GM23338 (cell line): Measurements from ENCODE around the gene SLC37A1. TPM values are rescaled to one million over a fixed set of nuclear protein-coding genes. Genes with fewer than 3 reads are reported as not detected.

ENCODE experiments used
- ATAC-seq: fragments of 200-7000 bp; cut with Tn5 transposase; 3 replicates; pipeline ENCODE4 v1.9.1; 2020
- DNase-seq: peaks from one replicate; pipeline ENCODE4 v3.0.0-alpha.2; 2015; ENCODE audit warnings: low spot score
- H2AFZ ChIP-seq: fragments of 200-600 bp; sonication (generic); 2 replicates; pipeline ENCODE4 v1.8.0; 2016; ENCODE audit warnings: antibody characterized with exemption, mild to moderate bottlenecking, moderate library complexity
- H3F3A ChIP-seq: fragments of 200-600 bp; sonication (generic); replicated peaks from 2 replicates; pipeline ENCODE4 v1.8.0; 2017; ENCODE audit warnings: antibody characterized with exemption, mixed run types, low read depth
- H3K27ac ChIP-seq: fragments of 200-600 bp; sonication (generic); 2 replicates; pipeline ENCODE4 v1.6.1; 2016; ENCODE audit warnings: low read depth
- H3K27me3 ChIP-seq: fragments of 200-600 bp; sonication (generic); 2 replicates; pipeline ENCODE4 v1.8.0; 2016; ENCODE audit warnings: mild to moderate bottlenecking, mixed run types, moderate library complexity; ENCODE audit not compliant: insufficient read depth
- H3K36me3 ChIP-seq: fragments of 200-600 bp; sonication (generic); 2 replicates; pipeline ENCODE4 v1.8.0; 2016; ENCODE audit warnings: mild to moderate bottlenecking; ENCODE audit not compliant: insufficient read depth
- H3K4me1 ChIP-seq: fragments of 200-600 bp; sonication (generic); 2 replicates; pipeline ENCODE4 v1.8.0; 2016; ENCODE audit warnings: mild to moderate bottlenecking, moderate library complexity; ENCODE audit not compliant: insufficient read depth
- H3K4me2 ChIP-seq: fragments of 200-600 bp; sonication (generic); 2 replicates; pipeline ENCODE4 v1.7.1; 2017; ENCODE audit warnings: mixed run types
- H3K4me3 ChIP-seq: fragments of 200-600 bp; sonication (generic); 2 replicates; pipeline ENCODE4 v1.6.1; 2016; ENCODE audit warnings: mixed run types
- H3K79me2 ChIP-seq: fragments of 200-600 bp; sonication (generic); replicated peaks from 2 replicates; pipeline ENCODE4 v1.8.0; 2017; ENCODE audit warnings: mild to moderate bottlenecking; ENCODE audit not compliant: insufficient read depth
- H3K9me2 ChIP-seq: fragments of 200-600 bp; sonication (generic); 2 replicates; pipeline ENCODE4 v1.8.0; 2017; ENCODE audit not compliant: insufficient read depth
- H4K20me1 ChIP-seq: fragments of 200-600 bp; sonication (generic); replicated peaks from 2 replicates; pipeline ENCODE4 v1.8.0; 2017; ENCODE audit warnings: mild to moderate bottlenecking; ENCODE audit not compliant: insufficient read depth
- H3K27ac Mint-ChIP-seq: 2 replicates; pipeline ENCODE4 v1.8.0; 2020; ENCODE audit warnings: inconsistent platforms, mild to moderate bottlenecking, moderate library complexity, mixed read lengths
- H3K27me3 Mint-ChIP-seq: 3 replicates; pipeline ENCODE4 v1.8.0; 2022; ENCODE audit warnings: low read depth, mild to moderate bottlenecking, moderate library complexity, mixed read lengths, inconsistent platforms; ENCODE audit not compliant: insufficient read depth, poor library complexity
- H3K36me3 Mint-ChIP-seq: 3 replicates; pipeline ENCODE4 v1.8.0; 2021; ENCODE audit warnings: low read depth, mild to moderate bottlenecking, inconsistent platforms, moderate library complexity, mixed read lengths
- H3K4me1 Mint-ChIP-seq: 3 replicates; pipeline ENCODE4 v1.8.0; 2020; ENCODE audit warnings: mild to moderate bottlenecking, inconsistent platforms, mixed read lengths
- H3K4me3 Mint-ChIP-seq: 3 replicates; pipeline ENCODE4 v1.8.0; 2021; ENCODE audit warnings: moderate library complexity, mild to moderate bottlenecking, inconsistent platforms, mixed read lengths
- H3K9me3 Mint-ChIP-seq: 3 replicates; pipeline ENCODE4 v1.8.0; 2020; ENCODE audit warnings: moderate library complexity, mild to moderate bottlenecking, inconsistent platforms, mixed read lengths
- CREB1 ChIP-seq: fragments of 250-450 bp; sonication (Bioruptor Pico); IDR thresholded peaks from 2 replicates; pipeline ENCODE4 v1.5.0; 2020; ENCODE audit warnings: low read depth, mild to moderate bottlenecking, moderate library complexity
- CTCF ChIP-seq, 2 experiments: fragments of 200-600 bp in 1 of 2; sonication (generic) in 1 of 2; conservative IDR thresholded peaks; 2 replicates each; pipeline versions ENCODE4 v1.5.1 to v1.6.1; 2016 to 2017; ENCODE audit warnings: antibody characterized with exemption in 2 of 2, low read depth in 2 of 2, mild to moderate bottlenecking in 2 of 2, moderate library complexity in 1 of 2
- ETS1 ChIP-seq: IDR thresholded peaks from 2 replicates; pipeline ENCODE4 v1.6.1; 2016; ENCODE audit warnings: antibody characterized with exemption
- EZH2 ChIP-seq: fragments of 200-600 bp; sonication (generic); IDR thresholded peaks from one replicate; pipeline ENCODE4 v1.8.0; 2017; ENCODE audit warnings: antibody characterized with exemption, mild to moderate bottlenecking, low read depth; ENCODE audit not compliant: unreplicated experiment
- JUNB ChIP-seq: IDR thresholded peaks from one replicate; pipeline ENCODE4 v1.6.1; 2016; ENCODE audit warnings: antibody characterized with exemption; ENCODE audit not compliant: unreplicated experiment
- NANOG ChIP-seq: IDR thresholded peaks from 2 replicates; pipeline ENCODE4 v1.6.1; 2016; ENCODE audit warnings: antibody characterized with exemption, borderline replicate concordance
- POLR2AphosphoS5 ChIP-seq: IDR thresholded peaks from 2 replicates; pipeline ENCODE4 v1.6.1; 2016; ENCODE audit warnings: antibody characterized with exemption, low read depth
- REST ChIP-seq: IDR thresholded peaks from one replicate; pipeline ENCODE4 v1.6.1; 2018; ENCODE audit warnings: antibody characterized with exemption; ENCODE audit not compliant: unreplicated experiment
- STAT1 ChIP-seq: IDR thresholded peaks from one replicate; pipeline ENCODE4 v1.6.1; 2016; ENCODE audit warnings: antibody characterized with exemption; ENCODE audit not compliant: unreplicated experiment
- ZNF114 ChIP-seq: fragments of 250-450 bp; sonication (Bioruptor Pico); IDR thresholded peaks from 2 replicates; pipeline ENCODE4 v1.5.0; 2020; ENCODE audit warnings: mild to moderate bottlenecking, moderate library complexity
- ZNF331 ChIP-seq: fragments of 250-450 bp; sonication (Bioruptor Pico); IDR thresholded peaks from 2 replicates; pipeline ENCODE4 v1.5.0; 2020; ENCODE audit warnings: low read depth, mild to moderate bottlenecking, moderate library complexity
- ZNF462 ChIP-seq: fragments of 250-450 bp; sonication (Bioruptor Pico); IDR thresholded peaks from 2 replicates; pipeline ENCODE4 v1.5.0; 2020; ENCODE audit warnings: mild to moderate bottlenecking, moderate library complexity
- polyA plus RNA-seq: library from polyadenylated mRNA; unstranded; fragments of >200 nt; fragmentation: Nextera tagmentation; extraction: Ambion mirVana; gene quantifications from 2 replicates; pipeline ENCODE4 v1.2.1, GENCODE V29; 2016
- total RNA-seq: library from RNA; depleted of rRNA; stranded (reverse); fragments of >200 nt; shearing (Covaris generic); gene quantifications from 2 replicates; pipeline ENCODE4 v1.2.3, GENCODE V29; 2014

The SLC37A1 gene
- total and polyA plus RNA-seq, 2 experiments from 2014 or later = 14.0 to 30.3 TPM

GRCh38 chr21:42522271-42522670, 8.6 kb downstream of the SLC37A1 start:
- H3K27me3 Mint-ChIP-seq = peaks cover 17% of the 10 kb centered on the region
- Histone ChIP-seq H2AFZ (no peak overlapping the region), H3F3A (peaks cover 3% of the 10 kb centered on the region; the same call in 1 of the 2 replicates), H3K36me3 (peaks cover 6% of the 10 kb centered on the region; the same call in 1 of the 2 replicates), H4K20me1 (no peaks in the 10 kb centered on the region; the same call in 1 of the 2 replicates), H3K27ac (no peak overlapping the region), H3K4me1 (peaks cover 26% of the 10 kb centered on the region), H3K79me2 (peaks cover 39% of the 10 kb centered on the region), H3K4me3 (no peak overlapping the region), H3K27me3 (no peaks in the 10 kb centered on the region), H3K4me2 (no peak overlapping the region), H3K9me2 (no peaks in the 10 kb centered on the region)
- H3K9me3 Mint-ChIP-seq = no peaks in the 10 kb centered on the region
- no peak for DNase-seq
- H3K36me3 Mint-ChIP-seq = peaks cover 68% of the 10 kb centered on the region
- H3K4me1 Mint-ChIP-seq = peaks cover 49% of the 10 kb centered on the region
- H3K27ac Mint-ChIP-seq = no peak overlapping the region
- ATAC-seq = no peak
- TF ChIP-seq REST (no peak), JUNB (no peak), STAT1 (no peak), ZNF462 (no peak), EZH2 (no peak), POLR2AphosphoS5 (no peak), NANOG (no peak), CREB1 (CRISPR knock-in tag) (no peak), ETS1 (no peak), ZNF331 (CRISPR knock-in tag) (no peak), ZNF114 (CRISPR knock-in tag) (no peak), CTCF (conservative IDR thresholded peaks at IDR 0.05; ENCODE audit: low read depth in 2 of 2) (no peak)
- H3K4me3 Mint-ChIP-seq = no peak overlapping the region
